Astrocyte (in vitro differentiated cells and primary cell): ENCODE data around the gene SRGAP1. TPM values are rescaled to one million over a fixed set of nuclear protein-coding genes. Genes with fewer than 3 reads are reported as not detected.

ENCODE experiments used
- DNase-seq: peaks from one replicate; pipeline ENCODE4 v3.0.0-alpha.2; 2010; ENCODE audit warnings: low read depth
- FAIRE-seq: peaks from 2 replicates; lab custom pipeline; 2011; peaks lifted over from hg19 to GRCh38; lab: Jason Lieb, UNC
- H2AFZ ChIP-seq: 2 replicates; pipeline ENCODE4 v1.6.0; 2012; ENCODE audit warnings: low read depth, low read length, inconsistent platforms
- H3K27ac ChIP-seq: 2 replicates; pipeline ENCODE4 v1.5.1; 2011; ENCODE audit warnings: low read depth, low read length, inconsistent platforms
- H3K27me3 ChIP-seq: 2 replicates; pipeline ENCODE4 v1.6.0; 2011; ENCODE audit warnings: low read length, inconsistent platforms; ENCODE audit not compliant: insufficient read depth
- H3K36me3 ChIP-seq: 2 replicates; pipeline ENCODE4 v1.5.1; 2011; ENCODE audit warnings: low read length, inconsistent platforms; ENCODE audit not compliant: insufficient read depth
- H3K4me1 ChIP-seq: 2 replicates; pipeline ENCODE4 v1.5.1; 2011; ENCODE audit warnings: low read length, inconsistent platforms; ENCODE audit not compliant: insufficient read depth
- H3K4me2 ChIP-seq: 2 replicates; pipeline ENCODE4 v1.6.0; 2012; ENCODE audit warnings: low read length, inconsistent platforms
- H3K4me3 ChIP-seq: 2 replicates; pipeline ENCODE4 v1.5.1; 2011; ENCODE audit warnings: low read depth, mild to moderate bottlenecking, low read length, inconsistent platforms; ENCODE audit not compliant: insufficient read depth
- H3K79me2 ChIP-seq: 2 replicates; pipeline ENCODE4 v1.6.0; 2012; ENCODE audit warnings: mild to moderate bottlenecking, low read length, inconsistent platforms; ENCODE audit not compliant: insufficient read depth
- H3K9ac ChIP-seq: 2 replicates; pipeline ENCODE4 v1.6.0; 2012; ENCODE audit warnings: mild to moderate bottlenecking, low read length, inconsistent platforms
- H3K9me3 ChIP-seq: 2 replicates; pipeline ENCODE4 v1.5.1; 2012; ENCODE audit warnings: low read depth, mild to moderate bottlenecking, low read length, inconsistent platforms; ENCODE audit not compliant: insufficient read depth
- H4K20me1 ChIP-seq: 2 replicates; pipeline ENCODE4 v1.6.0; 2012; ENCODE audit warnings: low read length, inconsistent platforms; ENCODE audit not compliant: insufficient read depth
- H3K27ac Mint-ChIP-seq: one replicate; pipeline ENCODE4 v1.8.0; 2021; ENCODE audit warnings: mild to moderate bottlenecking, mixed read lengths; ENCODE audit not compliant: unreplicated experiment
- H3K27me3 Mint-ChIP-seq: one replicate; pipeline ENCODE4 v1.8.0; 2021; ENCODE audit warnings: low read depth, mixed read lengths; ENCODE audit not compliant: unreplicated experiment
- H3K36me3 Mint-ChIP-seq: one replicate; pipeline ENCODE4 v1.8.0; 2021; ENCODE audit warnings: low read depth, mixed read lengths; ENCODE audit not compliant: unreplicated experiment
- H3K4me1 Mint-ChIP-seq: one replicate; pipeline ENCODE4 v1.8.0; 2021; ENCODE audit warnings: low read depth, mixed read lengths; ENCODE audit not compliant: unreplicated experiment
- H3K4me3 Mint-ChIP-seq: one replicate; pipeline ENCODE4 v1.8.0; 2021; ENCODE audit warnings: mild to moderate bottlenecking, moderate library complexity, mixed read lengths; ENCODE audit not compliant: unreplicated experiment
- H3K9me3 Mint-ChIP-seq: one replicate; pipeline ENCODE4 v1.8.0; 2021; ENCODE audit warnings: mild to moderate bottlenecking, mixed read lengths; ENCODE audit not compliant: unreplicated experiment
- EZH2 ChIP-seq: IDR thresholded peaks from 2 replicates; pipeline ENCODE4 v1.6.1; 2012; ENCODE audit warnings: mild to moderate bottlenecking, low read length, inconsistent platforms; ENCODE audit not compliant: insufficient read depth
- total RNA-seq: library from RNA; stranded (reverse); gene quantifications from 2 replicates; pipeline ENCODE4 v1.2.1, GENCODE V29; 2021
- TF ChIP-seq, protein P1 (sequence below): IDR thresholded peaks from 2 replicates; pipeline ENCODE4 v1.5.1; 2011; ENCODE audit warnings: low read depth, mild to moderate bottlenecking, inconsistent platforms, low read length, moderate library complexity; ENCODE audit not compliant: insufficient read depth

SRGAP1 gene
- total RNA-seq, 1 donor from 2014 or later = 15.2 TPM

DNA sequence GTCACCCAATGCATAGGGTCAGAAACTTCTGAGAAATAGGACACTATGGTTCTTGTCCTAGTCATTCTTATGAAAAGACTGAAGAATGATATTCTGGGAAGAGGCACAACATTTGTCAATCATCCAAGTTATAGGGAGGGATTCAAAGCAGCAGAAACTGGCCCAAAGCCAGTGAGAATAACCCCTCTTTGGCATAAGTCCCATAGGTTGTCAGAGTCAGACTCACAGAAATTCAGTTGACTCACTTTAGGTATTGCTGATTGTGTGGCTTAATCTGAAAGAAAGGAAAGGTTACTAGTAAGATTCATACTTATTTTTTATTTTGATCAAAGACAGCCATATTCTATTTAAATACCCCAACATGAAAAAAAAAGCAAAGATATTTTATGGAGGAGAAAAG is 151.0 kb downstream of the SRGAP1 start:
- H3K27ac ChIP-seq = no peak overlapping the region
- no peak for DNase-seq
- Mint-ChIP-seq H3K4me1 (peaks cover 42% of the 10 kb centered on the region), H3K27me3 (no peaks in the 10 kb centered on the region), H3K4me3 (no peak overlapping the region), H3K36me3 (peaks cover 7% of the 10 kb centered on the region), H3K9me3 (no peaks in the 10 kb centered on the region), H3K27ac (peak overlapping the region; percentile 54)
- H3K9ac ChIP-seq = no peak overlapping the region
- no peaks in the 10 kb centered on the region for H3K27me3 ChIP-seq
- no peaks in the 10 kb centered on the region for H3K9me3 ChIP-seq
- no peak overlapping the region for H2AFZ ChIP-seq
- no peaks in the 10 kb centered on the region for H3K36me3 ChIP-seq
- peaks cover 4% of the 10 kb centered on the region for H4K20me1 ChIP-seq
- no peak for TF ChIP-seq EZH2
- TF ChIP-seq, protein P1, sequence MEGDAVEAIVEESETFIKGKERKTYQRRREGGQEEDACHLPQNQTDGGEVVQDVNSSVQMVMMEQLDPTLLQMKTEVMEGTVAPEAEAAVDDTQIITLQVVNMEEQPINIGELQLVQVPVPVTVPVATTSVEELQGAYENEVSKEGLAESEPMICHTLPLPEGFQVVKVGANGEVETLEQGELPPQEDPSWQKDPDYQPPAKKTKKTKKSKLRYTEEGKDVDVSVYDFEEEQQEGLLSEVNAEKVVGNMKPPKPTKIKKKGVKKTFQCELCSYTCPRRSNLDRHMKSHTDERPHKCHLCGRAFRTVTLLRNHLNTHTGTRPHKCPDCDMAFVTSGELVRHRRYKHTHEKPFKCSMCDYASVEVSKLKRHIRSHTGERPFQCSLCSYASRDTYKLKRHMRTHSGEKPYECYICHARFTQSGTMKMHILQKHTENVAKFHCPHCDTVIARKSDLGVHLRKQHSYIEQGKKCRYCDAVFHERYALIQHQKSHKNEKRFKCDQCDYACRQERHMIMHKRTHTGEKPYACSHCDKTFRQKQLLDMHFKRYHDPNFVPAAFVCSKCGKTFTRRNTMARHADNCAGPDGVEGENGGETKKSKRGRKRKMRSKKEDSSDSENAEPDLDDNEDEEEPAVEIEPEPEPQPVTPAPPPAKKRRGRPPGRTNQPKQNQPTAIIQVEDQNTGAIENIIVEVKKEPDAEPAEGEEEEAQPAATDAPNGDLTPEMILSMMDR = no peak
- FAIRE-seq = no peak
- no peak overlapping the region for H3K4me2 ChIP-seq
- no peaks in the 10 kb centered on the region for H3K79me2 ChIP-seq
- H3K4me3 ChIP-seq = no peak overlapping the region
- peaks cover 6% of the 10 kb centered on the region for H3K4me1 ChIP-seq

DNA sequence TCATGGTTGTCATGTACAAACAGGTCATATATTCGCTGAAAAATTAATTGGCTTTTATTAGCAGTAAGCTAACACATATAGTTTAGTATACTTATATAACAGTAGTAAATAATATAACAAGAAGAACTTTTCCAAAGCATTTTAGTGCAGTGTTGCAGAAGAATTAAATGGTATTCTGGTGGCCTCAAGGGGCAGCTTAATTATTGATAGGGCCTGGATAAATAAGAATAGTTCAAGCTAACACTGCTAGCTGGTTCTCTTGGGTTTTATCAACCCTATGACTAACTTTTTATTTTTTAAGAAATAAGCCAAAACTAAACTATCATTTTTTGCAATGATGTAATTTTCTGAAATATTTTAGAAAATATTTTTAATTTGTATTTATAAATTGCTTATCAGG is 152.1 kb downstream of the SRGAP1 start:
- Histone ChIP-seq H3K36me3 (no peaks in the 10 kb centered on the region), H3K4me3 (no peak overlapping the region), H4K20me1 (peaks cover 4% of the 10 kb centered on the region), H2AFZ (no peak overlapping the region), H3K27me3 (no peaks in the 10 kb centered on the region), H3K4me2 (no peak overlapping the region), H3K27ac (no peak overlapping the region), H3K79me2 (no peaks in the 10 kb centered on the region), H3K9me3 (no peaks in the 10 kb centered on the region), H3K4me1 (peaks cover 4% of the 10 kb centered on the region), H3K9ac (no peak overlapping the region)
- H3K27ac Mint-ChIP-seq = no peak overlapping the region
- no peak overlapping the region for H3K4me3 Mint-ChIP-seq
- DNase-seq (no peak), FAIRE-seq (no peak)
- TF ChIP-seq, protein P1 = no peak
- TF ChIP-seq EZH2 = no peak
- H3K36me3 Mint-ChIP-seq = peaks cover 15% of the 10 kb centered on the region
- no peaks in the 10 kb centered on the region for H3K27me3 Mint-ChIP-seq
- peaks cover 3% of the 10 kb centered on the region for H3K9me3 Mint-ChIP-seq
- H3K4me1 Mint-ChIP-seq = peaks cover 36% of the 10 kb centered on the region

DNA sequence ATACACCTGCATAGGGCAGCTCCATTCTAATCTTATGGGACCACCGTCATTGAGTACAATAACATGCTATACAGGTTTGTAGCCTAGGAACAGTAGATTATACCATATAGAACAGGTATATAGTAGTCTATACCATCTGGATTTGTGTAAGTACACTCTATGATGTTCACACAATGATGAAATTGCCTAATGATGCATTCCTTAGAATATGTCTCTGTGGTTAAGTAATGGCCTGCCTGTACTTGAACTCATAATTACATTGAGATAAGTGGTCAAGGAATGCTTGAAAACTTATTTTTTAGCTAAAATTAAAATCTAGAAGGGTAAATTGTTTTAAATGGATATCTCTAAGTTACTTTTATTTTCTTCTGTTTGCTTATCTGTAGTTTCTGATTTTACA is 152.7 kb downstream of the SRGAP1 start:
- no peak overlapping the region for H3K4me3 Mint-ChIP-seq
- Histone ChIP-seq H4K20me1 (peaks cover 4% of the 10 kb centered on the region), H3K9me3 (no peaks in the 10 kb centered on the region), H3K4me1 (no peaks in the 10 kb centered on the region), H3K79me2 (no peaks in the 10 kb centered on the region), H2AFZ (no peak overlapping the region), H3K4me3 (no peak overlapping the region), H3K9ac (no peak overlapping the region), H3K36me3 (no peaks in the 10 kb centered on the region), H3K4me2 (no peak overlapping the region), H3K27me3 (no peaks in the 10 kb centered on the region), H3K27ac (no peak overlapping the region)
- DNase-seq (no peak), FAIRE-seq (peak; percentile 59)
- no peaks in the 10 kb centered on the region for H3K27me3 Mint-ChIP-seq
- H3K9me3 Mint-ChIP-seq = peaks cover 3% of the 10 kb centered on the region
- TF ChIP-seq, protein P1 = no peak
- TF ChIP-seq EZH2 = no peak
- peaks cover 16% of the 10 kb centered on the region for H3K36me3 Mint-ChIP-seq
- H3K27ac Mint-ChIP-seq = no peak overlapping the region
- H3K4me1 Mint-ChIP-seq = peaks cover 29% of the 10 kb centered on the region
